A673 (cell line): Measurements from ENCODE around the gene NKD1. TPM values are rescaled to one million over a fixed set of nuclear protein-coding genes. Genes with fewer than 3 reads are reported as not detected.

Source experiments
- BruUV-seq: library from RNA; stranded (reverse); fragments of 400-500 nt; replicated peaks from 2 replicates; lab custom pipeline; 2021; lab: Mats Ljungman, UMichigan
- CTCF ChIA-PET: fragments of 300-600 bp; sonication (Branson Sonifier 250); formaldehyde crosslinking; loops from one replicate; lab custom pipeline; 2022; ENCODE audit warnings: antibody characterized with exemption; lab: Charles Lee
- POLR2A ChIA-PET: fragments of 300-600 bp; sonication (Branson Sonifier 250); formaldehyde crosslinking; loops from one replicate; lab custom pipeline; 2022; ENCODE audit warnings: antibody characterized with exemption; ENCODE audit not compliant: low non-redundant PET; lab: Charles Lee
- DNase-seq: peaks from one replicate; pipeline ENCODE4 v3.0.0-alpha.2; 2015; ENCODE audit warnings: low spot score
- H3K27ac ChIP-seq: fragments of 200-600 bp; sonication (generic); 2 replicates; pipeline ENCODE4 v1.5.1; 2016; ENCODE audit warnings: mixed run types, low read depth, mild to moderate bottlenecking, mixed read lengths, antibody characterized with exemption, low read length; ENCODE audit not compliant: poor library complexity, severe bottlenecking
- H3K27me3 ChIP-seq: fragments of 200-600 bp; sonication (generic); replicated peaks from 2 replicates; pipeline ENCODE4 v1.6.1; 2017; ENCODE audit warnings: mixed run types, low read depth, mild to moderate bottlenecking, mixed read lengths, antibody characterized with exemption, low read length; ENCODE audit not compliant: insufficient read depth, poor library complexity
- H3K36me3 ChIP-seq: fragments of 200-600 bp; sonication (generic); 2 replicates; pipeline ENCODE4 v1.6.1; 2016; ENCODE audit warnings: mixed run types, mild to moderate bottlenecking, mixed read lengths, antibody characterized with exemption, low read length; ENCODE audit not compliant: insufficient read depth, poor library complexity, severe bottlenecking
- H3K4me1 ChIP-seq: fragments of 200-600 bp; sonication (generic); 2 replicates; pipeline ENCODE4 v1.6.1; 2017; ENCODE audit warnings: mixed run types, mild to moderate bottlenecking, mixed read lengths, antibody characterized with exemption, low read length; ENCODE audit not compliant: insufficient read depth, poor library complexity, severe bottlenecking
- H3K4me3 ChIP-seq: fragments of 200-600 bp; sonication (generic); 2 replicates; pipeline ENCODE4 v1.5.1; 2016; ENCODE audit warnings: low read depth, mixed run types, mild to moderate bottlenecking, mixed read lengths, low read length; ENCODE audit not compliant: poor library complexity, severe bottlenecking
- H3K9me3 ChIP-seq: fragments of 200-600 bp; sonication (generic); 2 replicates; pipeline ENCODE4 v1.6.1; 2016; ENCODE audit warnings: mixed run types, low read depth, mild to moderate bottlenecking, mixed read lengths, antibody characterized with exemption, low read length; ENCODE audit not compliant: poor library complexity, severe bottlenecking
- CTCF ChIP-seq: fragments of 300-800, 200-600 bp; sonication (generic); conservative IDR thresholded peaks from 2 replicates; pipeline ENCODE4 v1.5.1; 2017; ENCODE audit warnings: low read depth, mild to moderate bottlenecking, antibody characterized with exemption, low read length, moderate library complexity, mixed read lengths
- EZH2 ChIP-seq: fragments of 200-600 bp; sonication (generic); IDR thresholded peaks from 2 replicates; pipeline ENCODE4 v1.6.1; 2017; ENCODE audit warnings: borderline replicate concordance, low read depth, mild to moderate bottlenecking, mixed read lengths, antibody characterized with exemption, low read length; ENCODE audit not compliant: poor library complexity, severe bottlenecking
- intact Hi-C: fragments of 100-400 bp; cut with micrococcal nuclease; formaldehyde crosslinking; loops from one replicate; pipeline ENCODE4 v1.10.0; 2022; ENCODE audit not compliant: unreplicated experiment
- total RNA-seq: library from RNA; stranded (reverse); gene quantifications from 2 replicates; pipeline ENCODE4 v1.2.3, GENCODE V29; 2021

The NKD1 gene
- total RNA-seq, 1 experiment from 2014 or later, result 1.1 TPM

- POLR2A ChIA-PET, result no interaction called here
- peaks cover 3% of the 10 kb centered on the region for H3K4me1 ChIP-seq
- H3K9me3 ChIP-seq, result no peaks in the 10 kb centered on the region
- no peak overlapping the region for H3K4me3 ChIP-seq
- CTCF ChIA-PET, result no interaction called here
- peaks cover 5% of the 10 kb centered on the region for H3K27me3 ChIP-seq
- intact Hi-C loops, result no loop called here
- BruUV-seq, result no TSS peak
- no peaks in the 10 kb centered on the region for H3K36me3 ChIP-seq
- TF ChIP-seq EZH2, result no peak
- DNase-seq, result no peak
- no peak overlapping the region for H3K27ac ChIP-seq
These were observed 23.6 kb downstream of the NKD1 start for GRCh38 chr16:50571786-50572185.

GRCh38 chr16:50572700-50573099 lies 24.5 kb downstream of the NKD1 start:
- Histone ChIP-seq H3K4me3 (no peak overlapping the region), H3K9me3 (no peaks in the 10 kb centered on the region), H3K36me3 (no peaks in the 10 kb centered on the region), H3K27me3 (peaks cover 5% of the 10 kb centered on the region), H3K27ac (no peak overlapping the region), H3K4me1 (peaks cover 3% of the 10 kb centered on the region)
- TF ChIP-seq EZH2 (no peak), CTCF (no peak)
- BruUV-seq, result no TSS peak
- no peak for DNase-seq
- ChIA-PET CTCF (no interaction called here), POLR2A (no interaction called here)
- intact Hi-C loops, result no loop called here

- intact Hi-C loops, result no loop called here
- no peak for TF ChIP-seq CTCF
- TF ChIP-seq EZH2, result no peak
- H3K36me3 ChIP-seq, result no peaks in the 10 kb centered on the region
- POLR2A ChIA-PET, result no interaction called here
- no peak overlapping the region for H3K4me3 ChIP-seq
- H3K4me1 ChIP-seq, result no peaks in the 10 kb centered on the region
- H3K27ac ChIP-seq, result no peak overlapping the region
- BruUV-seq, result no TSS peak
- peaks cover 5% of the 10 kb centered on the region for H3K27me3 ChIP-seq
- DNase-seq, result no peak
- CTCF ChIA-PET, result no interaction called here
- no peaks in the 10 kb centered on the region for H3K9me3 ChIP-seq
These were observed 25.1 kb downstream of the NKD1 start for GRCh38 chr16:50573279-50573678.

DNA sequence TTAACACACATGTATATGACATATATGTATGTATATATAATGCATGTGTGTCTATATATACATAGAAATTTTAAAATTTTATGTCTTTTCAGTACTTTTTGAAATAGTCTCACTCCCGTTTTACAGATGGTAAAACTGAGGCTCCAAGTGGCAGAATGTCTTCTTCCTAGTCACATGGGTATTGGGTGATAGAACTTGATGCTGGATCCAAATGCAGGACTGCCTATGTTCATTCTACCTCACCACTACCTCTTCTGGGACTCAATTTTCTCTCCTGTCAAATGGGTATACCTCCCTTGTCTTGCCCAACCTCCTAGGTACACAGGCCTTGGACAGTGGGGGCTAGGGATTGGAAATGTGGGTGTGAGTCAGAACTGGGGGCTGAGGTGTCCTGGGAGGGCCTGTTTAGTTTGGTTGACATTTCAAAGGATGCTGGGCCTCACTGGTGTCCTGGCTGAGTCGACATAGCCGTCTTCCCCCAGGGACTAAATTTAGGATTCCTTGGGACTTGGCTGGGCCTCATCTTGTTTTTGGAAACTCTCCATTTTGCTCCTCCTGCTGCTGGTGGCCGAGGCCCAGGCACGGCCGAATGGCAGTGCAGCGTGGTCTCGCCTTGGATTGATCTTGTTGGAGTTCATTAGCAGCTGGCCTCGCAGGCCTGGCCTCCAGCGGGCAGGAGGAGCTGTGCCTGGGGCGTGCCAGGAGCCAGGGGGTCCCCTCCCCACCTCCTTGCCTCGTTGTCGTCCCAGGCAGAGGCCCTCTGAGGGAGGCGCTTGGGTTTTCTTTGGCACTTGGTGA lies 25.9 kb downstream of the NKD1 start:
- H3K27ac ChIP-seq, result no peak overlapping the region
- H3K36me3 ChIP-seq, result no peaks in the 10 kb centered on the region
- no peaks in the 10 kb centered on the region for H3K4me1 ChIP-seq
- H3K27me3 ChIP-seq, result peaks cover 5% of the 10 kb centered on the region
- intact Hi-C loops, result no loop called here
- ChIA-PET CTCF (no interaction called here), POLR2A (no interaction called here)
- no TSS peak for BruUV-seq
- H3K9me3 ChIP-seq, result no peaks in the 10 kb centered on the region
- TF ChIP-seq EZH2, result no peak
- TF ChIP-seq CTCF, result no peak
- no peak overlapping the region for H3K4me3 ChIP-seq
- no peak for DNase-seq
